AG04449 (cell line): ENCODE results near the gene IRF3.

Experiments
- CTCF ChIA-PET: fragments of 350-600 bp; formaldehyde crosslinking; extraction: SDS; loops from one replicate; lab custom pipeline; 2021; ENCODE audit warnings: antibody characterized with exemption; lab: Yijun Ruan, JAX
- POLR2A ChIA-PET: fragments of 400-600, 350-600 bp; formaldehyde crosslinking; extraction: SDS; loops from one replicate; lab custom pipeline; 2020; ENCODE audit warnings: antibody characterized with exemption, inconsistent platforms; lab: Yijun Ruan, JAX
- DNase-seq: peaks from one replicate; pipeline ENCODE4 v3.0.0-alpha.2; 2010; ENCODE audit warnings: low read depth, low spot score
- H3K4me3 ChIP-seq: 2 replicates; pipeline ENCODE4 v1.5.1; 2011; ENCODE audit warnings: low read depth, mild to moderate bottlenecking, control low read depth, low read length
- CTCF ChIP-seq: IDR thresholded peaks from one replicate; pipeline ENCODE4 v1.5.1; 2011; ENCODE audit warnings: mild to moderate bottlenecking, moderate library complexity, low read length, control low read depth, inconsistent platforms; ENCODE audit not compliant: insufficient read depth; ENCODE audit errors: missing control alignments

IRF3 gene

GRCh38 chr19:49665351-49666119, at the start of gene IRF3, which contains the start of gene BCL2L12:
TSS of gene IRF3 (minus strand) at chr19:49665857. CDS start at chr19:49664838, 1,019 bp downstream.
TSS of gene BCL2L12 (plus strand) at chr19:49665933. CDS start at chr19:49666693, 760 bp downstream.
- DNase-seq = peak; percentile 68
- ChIA-PET CTCF (interaction anchor here (0.9 to 5.3 kb wide), 4 partner anchors 9 to 163 kb away, joined by 3 to 48 read pairs (median 6); no protein-coding TSS in a partner anchor), POLR2A (interaction anchor here (1.3 to 2.1 kb wide), 5 partner anchors 10 to 75 kb away, joined by 4 to 17 read pairs (median 8); partner anchors contain the start of genes PRMT1 and SCAF1)
- peak within 1 kb of the TSS; percentile 96 for H3K4me3 ChIP-seq
- TF ChIP-seq CTCF = peak; percentile 4

DNA sequence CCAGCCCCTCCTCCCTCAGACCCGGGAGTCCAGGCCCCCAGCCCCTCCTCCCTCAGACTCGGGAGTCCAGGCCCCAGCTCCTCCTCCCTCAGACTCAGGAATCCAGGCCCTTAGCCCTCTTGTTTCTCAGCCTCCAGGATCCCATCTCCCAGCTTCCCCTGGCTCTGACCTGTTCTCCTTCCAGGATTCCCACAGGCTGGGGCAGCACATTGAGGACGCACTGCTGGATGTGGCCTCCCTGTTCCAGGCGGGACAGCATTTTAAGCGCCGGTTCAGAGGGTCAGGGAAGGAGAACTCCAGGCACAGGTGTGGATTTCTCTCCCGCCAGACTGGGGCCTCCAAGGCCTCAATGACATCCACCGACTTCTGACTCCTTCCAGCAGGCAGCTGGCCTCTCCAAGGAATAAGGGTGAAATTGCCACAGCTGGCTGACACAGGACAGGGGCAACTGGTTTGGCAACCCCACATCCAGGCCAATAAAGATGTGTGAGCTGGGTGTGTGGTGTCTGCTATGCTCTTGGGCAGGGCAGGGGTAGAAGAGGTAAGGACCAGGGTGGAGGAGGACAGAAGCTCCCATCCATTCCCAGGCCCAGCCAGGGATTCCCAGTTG, 47.7 kb upstream of the IRF3 start:
- ChIA-PET POLR2A (no interaction called here), CTCF (interaction anchor here (1.0 to 1.3 kb wide), 3 partner anchors 9 to 20 kb away, joined by 3 to 4 read pairs (median 3); no protein-coding TSS in a partner anchor)
- TF ChIP-seq CTCF = no peak
- H3K4me3 ChIP-seq = no peak overlapping the region
- DNase-seq = no peak

- POLR2A ChIA-PET = no interaction called here
- CTCF ChIA-PET = interaction anchor here (1.0 to 1.3 kb wide), 2 partner anchors 8 to 19 kb away, joined by 3 read pairs; no protein-coding TSS in a partner anchor
- no peak for DNase-seq
- H3K4me3 ChIP-seq = no peak overlapping the region
- TF ChIP-seq CTCF = no peak
Observed at GRCh38 chr19:49712397-49712859, 46.8 kb upstream of the IRF3 start.

DNA sequence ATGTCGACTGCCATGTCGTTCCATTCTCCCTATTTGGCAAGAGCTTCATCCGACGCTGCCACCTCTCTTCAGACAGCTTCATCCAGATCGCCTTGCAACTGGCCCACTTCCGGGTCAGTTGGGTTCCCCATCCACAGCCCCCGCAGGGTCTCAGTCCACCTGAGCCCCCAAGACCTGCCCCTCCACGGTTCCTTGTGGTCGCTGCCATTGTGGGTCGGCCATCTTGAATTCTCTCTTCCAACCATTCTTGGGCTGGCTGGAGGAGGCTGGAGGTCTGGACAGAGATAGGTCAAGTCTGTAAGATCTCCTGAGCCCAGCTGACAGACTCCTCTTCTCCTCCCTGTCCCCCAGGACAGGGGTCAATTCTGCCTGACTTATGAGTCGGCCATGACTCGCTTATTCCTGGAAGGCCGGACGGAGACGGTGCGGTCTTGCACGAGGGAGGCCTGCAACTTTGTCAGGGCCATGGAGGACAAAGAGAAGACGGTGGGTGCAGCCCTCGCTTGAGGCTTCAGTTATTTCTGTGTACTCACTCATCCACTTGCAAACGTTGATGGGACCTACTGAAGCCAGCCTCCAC, 44.8 kb upstream of the IRF3 start:
- CTCF ChIA-PET = interaction anchor here (0.6 to 1.3 kb wide), 3 partner anchors 12 to 29 kb away, joined by 3 to 4 read pairs (median 4); no protein-coding TSS in a partner anchor
- POLR2A ChIA-PET = no interaction called here
- TF ChIP-seq CTCF = no peak
- no peak overlapping the region for H3K4me3 ChIP-seq
- no peak for DNase-seq

DNA sequence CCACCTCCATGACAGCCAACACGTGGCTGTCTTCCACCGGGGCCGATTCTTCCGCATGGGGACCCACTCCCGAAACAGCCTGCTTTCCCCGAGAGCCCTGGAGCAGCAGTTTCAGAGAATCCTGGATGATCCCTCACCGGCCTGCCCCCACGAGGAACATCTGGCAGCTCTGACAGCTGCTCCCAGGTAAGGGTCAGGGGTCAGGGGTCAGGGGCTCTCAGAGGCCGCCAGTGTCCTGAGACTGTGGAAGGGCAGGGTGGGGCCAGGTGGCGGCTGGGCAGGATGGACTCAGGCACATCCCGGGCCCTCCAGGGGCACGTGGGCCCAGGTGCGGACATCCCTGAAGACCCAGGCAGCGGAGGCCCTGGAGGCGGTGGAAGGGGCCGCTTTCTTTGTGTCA, 40.3 kb upstream of the IRF3 start:
- POLR2A ChIA-PET = no interaction called here
- TF ChIP-seq CTCF = no peak
- CTCF ChIA-PET = interaction anchor here (4.7 kb wide), 1 partner anchor 12 kb away, joined by 25 read pairs; no protein-coding TSS in a partner anchor
- no peak for DNase-seq
- no peak overlapping the region for H3K4me3 ChIP-seq
